Left cardiac atrium (tissue), 4 donors: ENCODE data around the gene CPAMD8. TPM values are rescaled to one million over a fixed set of nuclear protein-coding genes. Genes with fewer than 3 reads are reported as not detected.
"Not testable (repeated sequence)": the region's sequence is repeated elsewhere in the genome, so short reads cannot be mapped to it uniquely, and the experiment has no call there.

ENCODE experiments used
- ATAC-seq, 2 donors: fragments of 200-7000 bp; cut with Tn5 transposase; one replicate each; pipeline ENCODE4 v1.9.1; 2020; ENCODE audit warnings: mild to moderate bottlenecking in 2 of 2, moderate library complexity in 2 of 2
- DNase-seq: peaks from one replicate; pipeline ENCODE4 v3.0.0-alpha.2; 2020
- intact Hi-C, 2 donors: fragments of 100-400 bp; cut with DNase I; formaldehyde crosslinking; loops; one replicate each; pipeline versions ENCODE4 v1.14.1 to v1.15.1; 2022 to 2023
- total RNA-seq, 2 donors: library from RNA; stranded (reverse); fragmentation: NEBNext Ultra II Directional; extraction: Animal tissue kit (Norgen Biotek cat#: 25700); gene quantifications; one replicate each; pipeline ENCODE4 v1.2.1, GENCODE V29; 2021
- donor health status: DM: no; HTN: yes; CAD: no.
- donor health status: DM: no; HTN: yes; CAD: no; lungs with severe emphysema.
- donor health status: DM: yes; HTN: yes; CAD: no.
- donor health status: Dilated cardiomyopathy.

Gene CPAMD8
- total RNA-seq, 2 donors from 2014 or later: 8.9 to 11.3 TPM

DNA sequence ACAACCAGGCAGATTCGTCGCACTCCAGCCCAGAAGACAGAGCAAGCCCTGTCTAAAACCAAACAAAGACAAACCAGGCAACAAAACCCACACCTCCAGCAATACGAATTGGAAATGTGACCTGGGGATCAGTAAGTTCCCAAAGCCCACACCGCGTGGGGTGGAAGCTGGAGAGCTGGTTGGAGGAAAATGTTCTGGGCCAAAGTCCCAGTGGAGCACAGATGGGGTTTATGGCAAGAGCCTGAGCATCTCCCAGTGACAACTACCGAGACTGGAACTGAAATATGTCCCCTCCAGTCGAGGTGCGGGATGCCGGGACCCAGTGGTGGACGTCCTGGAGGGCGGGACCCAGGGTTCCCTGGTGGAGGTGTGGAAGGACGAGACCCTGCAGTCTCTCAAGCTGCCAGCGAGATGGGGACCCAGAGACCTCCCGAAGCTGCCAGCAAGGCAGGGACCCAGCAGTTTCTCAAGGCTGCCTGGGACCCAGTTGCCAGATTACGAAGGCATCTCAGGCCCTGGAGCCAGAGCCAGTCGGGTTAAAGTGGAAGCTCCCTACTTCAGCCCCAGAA is 22.4 kb upstream of the CPAMD8 start:
- ATAC-seq (peak in 1 of 2 donors; percentile 72), DNase-seq (no peak)
- intact Hi-C loops: no loop called here

DNA sequence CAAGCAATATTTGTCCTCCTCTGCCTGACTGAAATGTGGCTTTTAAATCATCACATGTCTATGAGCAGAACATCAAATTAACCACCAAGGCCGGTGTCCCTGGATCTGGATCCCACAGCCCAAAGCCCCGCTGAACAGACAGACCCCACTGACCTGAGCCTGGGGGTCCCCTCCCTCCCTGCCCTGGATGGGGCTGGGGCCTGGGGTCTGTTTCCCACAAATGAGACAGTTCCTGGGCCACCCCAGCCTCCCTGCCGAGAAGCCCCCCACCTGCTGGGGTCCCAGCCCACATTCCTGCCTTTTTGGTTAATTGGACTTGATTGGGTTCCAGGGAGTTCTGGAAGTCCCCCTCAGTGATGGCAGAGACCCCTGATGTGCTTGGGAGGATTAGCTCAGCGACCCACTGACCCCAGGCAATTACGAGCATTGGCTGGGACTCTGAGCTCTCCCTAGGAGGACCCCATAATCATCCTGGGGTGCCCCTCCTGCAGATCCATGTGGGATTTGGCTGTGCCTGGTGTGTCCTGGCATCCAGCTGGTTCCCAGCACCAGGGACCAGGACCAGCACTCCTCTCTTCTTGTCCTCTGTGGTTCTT is 19.4 kb upstream of the CPAMD8 start:
- intact Hi-C loops: no loop called here
- ATAC-seq: no peak
- no peak for DNase-seq

DNA sequence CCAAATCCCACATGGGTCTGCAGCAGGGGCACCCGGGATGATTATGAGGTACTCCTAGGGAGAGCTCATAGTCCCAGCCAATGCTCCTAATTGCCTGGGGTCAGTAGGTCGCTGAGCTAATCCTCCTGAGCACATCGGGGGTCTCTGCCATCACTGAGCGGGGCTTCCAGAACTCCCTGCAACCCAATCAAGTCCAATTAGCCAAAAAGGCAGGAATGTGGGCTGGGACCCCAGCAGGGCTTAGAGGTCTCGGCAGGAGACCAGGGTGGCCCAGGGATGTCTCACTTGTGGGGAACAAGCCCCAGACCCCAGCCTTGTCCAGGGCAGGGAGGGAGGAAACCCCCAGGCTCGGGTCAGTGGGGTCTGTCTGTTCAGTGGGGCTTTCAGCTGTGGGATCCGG is 17.1 kb upstream of the CPAMD8 start:
- intact Hi-C loops: no loop called here
- no peak for DNase-seq
- no peak for ATAC-seq

DNA sequence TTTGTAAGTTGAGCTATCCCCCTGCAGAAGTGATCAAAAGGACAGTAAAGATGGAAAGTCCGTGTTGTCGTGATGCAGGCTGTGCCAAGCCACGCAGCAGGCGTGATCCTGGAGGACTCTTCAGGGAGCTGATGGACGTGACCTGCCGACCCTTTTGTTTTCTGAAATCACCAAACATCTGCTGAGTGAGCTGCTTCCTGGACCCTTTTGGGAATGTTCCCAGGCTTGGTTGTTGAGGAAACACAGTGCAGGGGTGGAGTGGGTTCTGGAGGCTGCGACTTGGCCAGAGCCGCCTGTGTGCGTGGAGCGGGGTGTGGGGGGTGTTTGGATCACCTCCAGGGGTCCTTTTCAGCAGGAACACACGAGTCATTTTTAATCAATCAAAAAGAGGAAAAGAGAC is 15.4 kb upstream of the CPAMD8 start:
- intact Hi-C loops: no loop called here
- ATAC-seq (peak; percentile 38 to 82), DNase-seq (peak; percentile 35)

DNA sequence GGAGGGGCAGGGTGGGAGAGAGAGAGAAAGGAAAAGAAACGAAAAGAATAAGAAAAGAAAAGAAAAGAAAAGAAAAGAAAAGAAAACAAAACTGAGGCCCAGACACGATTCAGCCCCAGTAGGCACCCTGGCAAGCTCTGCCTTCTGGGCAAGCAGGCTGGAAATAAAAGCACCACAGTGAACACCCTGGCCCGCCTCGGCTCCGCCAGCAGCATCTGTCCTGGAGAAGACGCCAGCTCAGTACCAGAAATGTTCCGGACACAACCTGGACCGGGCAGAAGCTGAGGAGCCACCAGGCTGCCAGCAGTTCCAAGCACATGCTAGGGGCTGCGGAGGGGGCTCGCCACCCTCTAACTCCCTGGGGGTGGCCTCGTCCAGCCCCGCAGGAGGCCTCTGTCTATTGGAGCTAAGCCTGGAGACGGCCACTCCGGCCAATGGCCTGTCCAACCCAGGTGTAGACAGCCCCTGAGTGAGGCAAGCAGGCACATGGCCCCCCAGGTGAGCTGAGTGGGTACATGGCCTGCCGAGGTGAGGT is 11.4 kb upstream of the CPAMD8 start:
- intact Hi-C loops: no loop called here
- no peak for ATAC-seq
- no peak for DNase-seq

DNA sequence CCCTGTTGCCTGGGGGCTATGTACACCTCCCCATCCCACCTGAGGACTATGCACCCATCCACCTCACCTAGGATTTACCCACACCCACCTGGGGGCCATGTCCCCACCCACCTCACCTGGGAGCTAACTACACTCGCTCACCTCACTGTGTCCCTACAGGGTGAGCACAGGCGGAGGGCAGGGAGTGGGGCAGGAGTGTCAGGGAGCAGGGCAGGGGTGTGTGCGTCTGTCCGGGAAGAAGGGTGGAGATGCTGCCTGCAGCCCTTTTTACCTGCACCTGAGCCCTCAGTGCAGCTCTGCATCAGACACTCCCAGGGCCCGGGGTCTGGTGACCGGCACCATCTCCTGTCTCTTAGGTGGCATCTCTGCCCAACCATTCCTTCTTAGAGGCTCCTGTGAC is 10.6 kb upstream of the CPAMD8 start:
- intact Hi-C loops: no loop called here
- DNase-seq: no peak
- no peak for ATAC-seq

DNA sequence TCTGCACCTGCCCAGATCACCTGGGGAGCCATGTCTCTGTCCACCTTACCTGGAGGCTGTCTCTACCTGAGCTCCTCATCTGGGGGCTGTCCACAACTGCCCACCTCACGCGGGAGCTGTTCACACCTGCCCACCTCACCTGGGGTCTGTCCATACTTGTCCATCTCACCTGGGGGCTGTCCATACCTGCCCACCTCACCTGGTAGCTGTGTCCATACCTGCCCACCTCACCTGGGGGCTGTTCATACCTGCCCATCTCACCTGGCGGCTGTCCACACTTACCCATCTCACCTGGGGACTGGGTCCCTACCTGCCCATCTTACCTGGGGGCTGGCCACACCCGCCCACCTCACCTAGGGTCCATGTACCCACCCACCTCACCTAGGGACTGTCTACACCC is 10.0 kb upstream of the CPAMD8 start:
- ATAC-seq: no peak
- intact Hi-C loops: no loop called here

DNA sequence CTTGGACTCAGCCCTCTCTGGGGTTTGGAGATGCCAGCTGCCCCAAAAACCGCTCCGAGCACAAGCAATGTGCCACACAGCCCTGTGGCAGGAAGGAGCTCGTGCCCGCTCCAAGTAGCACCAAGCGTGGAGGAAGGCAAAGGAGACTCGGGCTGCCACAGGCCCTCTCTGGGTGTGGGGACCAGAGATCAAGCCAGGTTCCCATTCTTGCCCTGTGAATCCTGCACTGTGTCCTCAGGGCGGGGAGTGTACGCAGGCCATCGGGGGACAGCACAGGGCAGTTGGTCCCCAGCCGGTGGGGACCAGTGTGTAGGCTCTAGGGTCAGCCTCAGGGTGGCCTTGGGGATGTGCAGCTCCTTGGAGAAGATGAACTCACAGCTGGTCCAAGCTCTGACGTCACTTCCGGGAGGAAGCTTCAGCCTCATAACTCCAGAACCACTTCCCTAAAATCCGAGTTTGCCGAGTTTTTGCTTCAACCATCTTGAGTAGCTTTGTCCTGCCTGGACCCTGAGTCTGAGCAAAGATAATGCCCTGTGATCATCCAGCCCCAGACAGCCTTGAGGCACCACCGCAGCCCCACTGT is 9.3 kb upstream of the CPAMD8 start:
- ATAC-seq (peak; percentile 8 to 42), DNase-seq (peak; percentile 38)
- intact Hi-C loops: no loop called here

More for the DNA sequence above, 10.0 kb upstream of the CPAMD8 start:
- no peak for DNase-seq

DNA sequence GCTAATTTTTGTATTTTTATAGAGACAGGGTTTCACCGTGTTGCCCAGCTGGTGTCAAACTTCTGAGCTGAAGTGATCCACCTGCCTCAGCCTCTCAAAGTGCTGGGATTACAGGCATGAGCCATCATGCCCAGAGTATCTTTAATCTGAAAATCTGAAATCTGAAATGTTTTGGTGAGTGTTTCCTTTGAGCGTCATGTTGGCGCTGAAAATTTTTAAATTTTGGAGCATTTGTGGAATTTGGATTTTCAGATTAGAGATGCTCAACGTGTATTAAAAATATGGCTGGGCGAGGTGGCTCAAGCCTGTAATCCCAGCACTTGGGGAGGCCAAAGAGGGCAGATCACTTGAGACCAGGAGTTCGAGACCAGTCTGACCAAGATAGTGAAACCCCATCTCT is 5.1 kb upstream of the CPAMD8 start:
- intact Hi-C loops: no loop called here
- DNase-seq (no peak), ATAC-seq (no peak)

DNA sequence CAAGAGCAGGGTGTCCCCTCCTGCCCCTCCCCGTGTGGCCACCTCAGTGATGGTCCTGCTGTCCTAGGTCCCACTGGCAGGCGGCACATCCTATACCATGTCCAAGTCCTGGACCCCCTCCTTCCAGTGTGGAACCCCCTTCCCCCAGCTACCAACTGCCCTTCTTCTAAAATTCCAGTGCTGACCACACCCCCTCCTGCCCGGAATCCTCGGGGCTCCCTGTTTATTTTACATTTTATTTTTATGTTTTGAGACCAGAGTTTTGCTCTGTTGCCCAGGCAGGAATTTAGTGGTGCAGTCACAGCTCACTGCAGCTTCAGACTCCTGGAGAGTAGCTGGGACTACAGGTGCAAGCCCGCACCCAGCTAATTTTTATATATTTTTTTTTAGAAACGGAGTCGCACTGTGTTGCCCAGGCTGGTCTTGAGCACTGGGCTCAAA is 945 bp upstream of the CPAMD8 start:
- intact Hi-C loops: no loop called here
- no peak for ATAC-seq
- DNase-seq: no peak

DNA sequence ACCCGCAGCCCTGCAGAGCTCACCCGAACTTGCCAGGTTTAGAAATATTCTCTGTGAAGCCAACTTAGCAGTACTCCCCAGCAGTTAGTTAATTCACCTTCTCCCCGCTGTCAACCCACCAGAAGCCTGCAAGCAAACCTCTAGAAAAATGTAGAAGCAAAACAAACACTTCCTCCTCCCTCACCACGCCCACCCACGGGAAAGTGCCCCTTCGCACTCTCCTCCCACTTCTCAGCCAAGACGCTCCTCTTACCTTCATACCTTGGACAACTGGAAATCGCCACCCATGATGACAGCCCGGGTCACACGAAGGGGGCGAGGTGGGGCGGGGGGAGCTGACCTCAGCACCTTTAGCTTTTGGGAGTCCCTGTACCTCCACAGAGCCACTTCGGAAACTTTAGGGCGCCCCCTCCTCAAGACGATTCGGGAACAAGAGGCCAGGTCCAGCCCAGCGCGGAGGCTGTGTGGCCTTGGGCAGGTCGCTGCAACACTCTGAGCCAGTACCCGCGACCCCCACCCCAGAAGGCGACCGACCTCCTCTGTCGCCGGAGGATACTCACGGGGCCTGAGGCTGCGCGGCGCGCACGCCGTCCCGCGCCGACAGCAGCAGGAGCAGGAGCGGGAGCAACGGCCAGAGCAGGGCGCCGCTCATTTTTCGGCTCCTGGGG is 485 bp downstream of the CPAMD8 start:
- intact Hi-C loops: no loop called here
- DNase-seq (no peak), ATAC-seq (no peak)

DNA sequence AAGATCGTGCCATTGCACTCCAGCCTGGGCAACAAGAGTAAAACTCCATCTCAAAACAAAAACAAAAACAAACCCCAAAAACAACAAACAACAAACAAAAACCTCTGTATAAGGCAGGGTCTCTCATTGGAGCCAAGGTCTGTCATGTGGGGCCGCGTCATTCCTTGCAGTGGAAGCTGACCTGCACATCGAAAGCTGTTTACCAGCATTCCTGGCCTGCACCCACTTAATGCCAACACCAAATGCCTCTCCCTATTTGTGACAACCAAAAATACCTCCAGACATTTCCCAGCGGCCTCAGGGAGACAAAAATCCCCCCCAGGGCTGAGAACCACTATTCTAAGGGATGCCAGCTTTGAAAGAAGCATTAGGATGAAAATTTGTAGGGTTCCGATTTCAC is 1.2 kb downstream of the CPAMD8 start:
- ATAC-seq (no peak), DNase-seq (no peak)
- intact Hi-C loops: no loop called here

DNA sequence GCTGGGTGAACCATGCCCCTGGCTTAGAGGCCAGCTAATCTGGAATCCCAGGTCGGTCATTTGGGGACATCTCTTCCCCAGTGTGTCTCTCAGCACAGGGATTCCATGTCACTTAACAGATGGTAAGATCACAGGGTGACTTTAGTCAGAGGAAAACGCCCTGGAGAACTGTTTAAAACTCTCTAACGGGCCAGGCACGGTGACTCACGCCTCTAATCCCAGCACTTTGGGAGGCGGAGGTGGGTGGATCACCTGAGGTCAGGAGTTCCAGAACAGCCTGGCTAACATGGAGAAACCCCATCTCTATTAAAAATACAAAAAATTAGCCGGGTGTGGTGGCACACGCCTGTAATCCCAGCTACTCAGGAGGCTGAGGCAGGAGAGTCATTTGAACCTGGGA is 1.7 kb downstream of the CPAMD8 start:
- ATAC-seq, DNase-seq, intact Hi-C loops: not testable (repeated sequence)

DNA sequence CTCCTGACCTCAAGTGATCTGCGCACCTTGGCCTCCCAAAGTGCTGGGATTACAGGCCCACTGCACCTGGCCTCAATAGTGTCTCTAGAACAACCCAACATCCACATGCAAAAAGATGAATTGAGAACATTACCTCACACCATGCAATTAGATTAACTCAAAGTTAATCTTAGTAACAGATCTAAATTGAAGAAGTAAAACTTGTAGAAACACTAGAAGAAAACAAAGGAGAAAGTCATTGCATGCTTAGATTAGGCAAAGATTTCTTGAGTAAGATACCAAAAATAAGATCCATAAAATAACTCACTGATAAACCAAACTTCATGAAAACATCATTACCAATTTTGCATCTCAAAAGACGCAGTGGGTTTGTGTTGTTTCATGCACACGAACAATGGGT is 2.8 kb downstream of the CPAMD8 start:
- no peak for DNase-seq
- intact Hi-C loops: no loop called here
- no peak for ATAC-seq

DNA sequence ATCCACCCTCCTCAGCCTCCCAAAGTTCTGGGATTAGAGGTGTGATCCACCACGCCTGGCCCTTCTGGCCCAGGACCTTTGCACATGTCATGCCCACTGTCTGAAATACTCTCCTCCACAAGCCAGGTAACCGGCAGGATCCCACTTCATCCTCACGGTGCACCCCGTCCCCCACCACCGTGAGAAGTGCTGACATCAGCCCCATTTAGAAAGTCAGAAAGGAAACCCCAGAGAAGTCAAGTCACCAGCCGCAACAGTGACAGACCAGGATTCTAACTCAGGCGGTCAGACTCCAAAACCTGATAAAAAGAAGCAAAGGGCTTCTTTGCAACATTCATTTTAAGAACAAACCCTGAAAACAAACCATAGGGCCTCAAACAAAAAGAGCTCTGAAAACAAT is 3.9 kb downstream of the CPAMD8 start:
- intact Hi-C loops: no loop called here
- DNase-seq: no peak
- no peak for ATAC-seq

DNA sequence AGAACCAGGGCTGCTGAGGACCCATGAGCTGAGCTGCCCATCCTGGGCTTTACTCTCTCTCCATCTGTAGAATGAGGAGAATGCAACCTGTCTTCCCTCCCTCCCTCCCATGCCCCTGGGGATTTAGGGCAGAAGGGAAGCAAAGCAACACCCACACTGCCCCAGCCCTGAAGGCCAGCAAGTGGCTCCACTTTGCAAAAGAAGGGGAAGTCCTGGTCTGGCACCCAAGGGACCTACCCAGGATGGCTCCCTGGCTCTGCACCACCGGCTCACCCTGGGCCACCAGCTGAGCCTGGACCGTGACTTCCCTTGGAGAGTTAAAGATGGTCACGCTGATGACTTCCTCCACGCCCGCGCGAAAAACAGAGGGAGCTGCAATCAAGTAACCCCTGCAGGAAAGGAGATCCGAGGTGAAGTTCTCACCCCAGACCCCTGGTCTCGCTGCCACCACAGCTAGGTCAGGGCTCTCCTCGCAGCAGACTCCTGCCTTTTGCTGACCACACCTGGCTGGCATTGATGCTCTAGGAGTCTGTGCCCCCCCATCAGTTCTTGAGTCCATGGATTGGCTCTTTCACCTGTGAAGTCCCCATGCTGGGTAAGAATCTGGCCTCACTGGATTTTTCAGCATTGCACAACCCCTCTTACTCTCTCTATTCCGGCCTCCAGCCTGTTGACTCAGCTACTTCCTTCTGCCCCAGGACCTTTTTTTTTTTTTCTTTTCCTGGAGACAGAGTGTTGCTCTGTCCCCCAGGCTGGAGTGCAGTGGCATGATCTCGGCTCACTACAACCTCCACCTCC is 4.6 kb downstream of the CPAMD8 start:
- ATAC-seq (peak; percentile 38 to 53), DNase-seq (no peak)
- intact Hi-C loops: no loop called here

DNA sequence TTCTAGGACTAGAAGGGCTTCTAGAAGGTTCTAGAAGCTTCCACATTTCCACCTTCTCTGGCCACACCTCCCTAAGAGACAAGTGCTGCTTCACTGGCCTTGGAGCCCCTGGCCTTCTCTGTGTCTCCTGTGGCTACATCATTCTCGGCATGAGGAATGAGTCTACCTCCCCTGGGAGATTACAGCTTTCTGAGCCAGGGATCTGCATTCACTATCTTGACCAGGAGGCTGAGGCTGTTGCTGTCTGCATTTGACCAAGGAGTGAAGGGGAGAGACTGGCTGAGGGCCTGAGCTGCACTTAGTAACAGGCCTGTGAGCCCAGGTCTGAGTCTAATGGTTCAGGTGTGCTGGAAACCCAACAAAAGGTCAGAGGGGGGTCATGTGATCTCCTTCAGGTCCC is 5.3 kb downstream of the CPAMD8 start:
- DNase-seq (no peak), ATAC-seq (no peak)
- intact Hi-C loops: no loop called here

DNA sequence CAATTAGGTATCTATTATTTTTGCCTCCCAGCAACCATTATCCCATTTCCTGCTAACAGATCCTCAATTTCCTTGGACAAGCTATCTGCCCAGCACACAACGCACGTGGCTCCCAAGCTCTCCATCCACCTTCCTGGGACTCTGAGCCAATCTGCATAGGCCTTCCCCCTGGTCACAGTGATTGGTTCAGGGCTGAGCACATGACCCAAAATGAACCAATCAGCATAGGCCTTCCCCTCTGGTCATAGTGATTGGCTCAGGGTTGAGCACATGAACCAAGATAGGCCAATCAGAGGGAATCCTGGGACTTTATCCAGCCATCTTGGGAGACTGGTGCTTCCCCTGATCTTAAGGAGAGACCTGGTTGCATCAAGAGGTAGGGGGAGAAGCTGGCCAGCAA is 5.8 kb downstream of the CPAMD8 start:
- ATAC-seq: peak in 1 of 2 donors; percentile 42
- intact Hi-C loops: no loop called here
- no peak for DNase-seq

DNA sequence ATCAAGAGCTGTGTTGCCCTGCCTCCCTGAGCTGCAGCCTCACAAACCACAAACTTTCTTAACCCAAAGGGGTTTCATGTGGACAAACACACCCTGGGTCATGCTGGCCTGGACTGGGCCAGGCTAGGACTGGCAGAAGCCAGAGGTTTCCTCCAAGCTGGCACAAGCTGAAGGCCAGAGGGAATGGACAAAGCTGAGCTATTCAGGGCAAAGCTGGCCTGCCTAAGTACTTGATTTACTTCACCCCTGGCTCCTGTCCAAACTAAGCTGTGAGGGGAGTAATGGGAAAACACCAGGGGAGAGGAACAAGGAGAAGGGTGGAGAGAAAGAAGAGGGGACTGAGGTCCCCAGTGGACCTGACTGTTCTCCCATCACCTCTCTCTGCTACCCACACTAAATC is 6.2 kb downstream of the CPAMD8 start:
- no peak for DNase-seq
- ATAC-seq: peak in 1 of 2 donors; percentile 88
- intact Hi-C loops: no loop called here
